Stimulated activated CD4-positive, alpha-beta T cell treated with anti-CD3 and anti-CD28 coated beads, Interleukin-1b, Interleukin-23, amount 100 ng/mL, for 4 hours (primary cell): ENCODE data around the gene MRGPRD.
"Not testable (repeated sequence)": the region's sequence is repeated elsewhere in the genome, so short reads cannot be mapped to it uniquely, and the experiment has no call there.

Experiments used
- DNase-seq, 2 donors: peaks; one replicate each; pipeline ENCODE4 v3.0.0-alpha.2; 2020; ENCODE audit warnings: low read depth in 2 of 2

Gene MRGPRD

GRCh38 chr11:69005631-69006368 is 25.0 kb upstream of the MRGPRD start:
- no peak for DNase-seq

- no peak for DNase-seq
These were observed 24.4 kb upstream of the MRGPRD start for GRCh38 chr11:69005183-69005630.

- DNase-seq = no peak
These were observed 23.8 kb upstream of the MRGPRD start for GRCh38 chr11:69004411-69005182.

- no peak for DNase-seq
These were observed 23.1 kb upstream of the MRGPRD start for GRCh38 chr11:69003866-69004367.

GRCh38 chr11:69003301-69003865 is 22.6 kb upstream of the MRGPRD start:
- DNase-seq = no peak

- DNase-seq = no peak
These were observed 21.9 kb upstream of the MRGPRD start for GRCh38 chr11:69002570-69003231.

- DNase-seq = no peak
These were observed 21.4 kb upstream of the MRGPRD start for GRCh38 chr11:69002110-69002569.

- DNase-seq = no peak
These were observed 20.7 kb upstream of the MRGPRD start for GRCh38 chr11:69001243-69002081.

GRCh38 chr11:69000831-69001242 is 20.1 kb upstream of the MRGPRD start:
- no peak for DNase-seq

- no peak for DNase-seq
These were observed 19.6 kb upstream of the MRGPRD start for GRCh38 chr11:69000391-69000790.

- DNase-seq = not testable (repeated sequence)
These were observed 19.1 kb upstream of the MRGPRD start for GRCh38 chr11:68999748-69000355.

GRCh38 chr11:68999093-68999747 is 18.4 kb upstream of the MRGPRD start:
- no peak for DNase-seq

GRCh38 chr11:68998390-68998911 is 17.7 kb upstream of the MRGPRD start:
- no peak for DNase-seq

GRCh38 chr11:68997995-68998348 is 17.2 kb upstream of the MRGPRD start:
- DNase-seq = no peak

- no peak for DNase-seq
These were observed 16.6 kb upstream of the MRGPRD start for GRCh38 chr11:68997124-68997994.

- DNase-seq = no peak
These were observed 15.8 kb upstream of the MRGPRD start for GRCh38 chr11:68996376-68997123.

GRCh38 chr11:68994894-68995285 is 14.1 kb upstream of the MRGPRD start:
- no peak for DNase-seq
